ENCODE data around the gene PROM1.

DNA sequence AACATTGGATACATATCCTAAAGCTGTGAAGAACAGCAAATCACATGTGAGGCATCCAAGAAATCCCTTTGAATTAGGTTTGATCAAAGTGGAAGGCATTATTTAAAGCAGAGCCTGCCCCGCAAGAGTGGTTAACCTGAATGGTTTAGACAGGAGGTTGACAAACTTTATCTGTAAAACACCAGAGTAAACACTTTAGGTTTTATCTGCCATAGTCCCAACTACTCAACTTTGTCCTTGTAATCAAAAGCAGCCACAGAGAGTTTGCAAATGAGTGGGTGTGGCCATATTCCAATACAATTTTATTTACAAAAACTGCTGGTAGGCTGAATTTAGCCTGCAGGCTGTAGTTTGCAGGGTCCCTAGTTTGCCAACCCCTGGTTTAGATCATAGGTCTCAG lies 95.6 kb downstream of the PROM1 start:
- TF ChIP-seq POLR2AphosphoS5 (IDR thresholded peaks at IDR 0.05; ENCODE audit: borderline replicate concordance, low read depth, low read length) (no peak), EZH2 (IDR thresholded peaks at IDR 0.05) (no peak), FOXP2 (optimal IDR thresholded peaks at IDR 0.05; ENCODE audit: control extremely low read depth, extremely low read length, insufficient read depth) (no peak)
